Psoas muscle (tissue), 8 donors: ENCODE results near the gene MUSK. TPM values are rescaled to one million over a fixed set of nuclear protein-coding genes. Genes with fewer than 3 reads are reported as not detected.

Experiments
- ATAC-seq, 4 donors: fragments of 200-7000 bp; cut with Tn5 transposase; one replicate each; pipeline ENCODE4 v1.9.1; 2020; ENCODE audit warnings: moderate library complexity in 3 of 4, mild to moderate bottlenecking in 2 of 4
- DNase-seq, 2 donors: peaks; one replicate each; pipeline ENCODE4 v3.0.0-alpha.2; 2020
- H3K27ac ChIP-seq: fragments of 200-600 bp; one replicate; pipeline ENCODE4 v1.8.0; 2022
- H3K27me3 ChIP-seq, 3 donors: fragments of 200-600 bp in 1 of 3; one replicate each; pipeline versions ENCODE4 v1.6.1 to v1.8.0; 2013 to 2022; ENCODE audit warnings: low read length in 2 of 3, mild to moderate bottlenecking in 2 of 3, moderate library complexity in 1 of 3; ENCODE audit not compliant: insufficient read depth in 3 of 3
- H3K36me3 ChIP-seq, 2 donors: fragments of 200-600 bp in 1 of 2; one replicate each; pipeline versions ENCODE4 v1.6.1 to v1.8.0; 2013 to 2022; ENCODE audit warnings: low read depth in 1 of 2, mild to moderate bottlenecking in 1 of 2, moderate library complexity in 1 of 2; ENCODE audit not compliant: insufficient read depth in 1 of 2
- H3K4me1 ChIP-seq: fragments of 200-600 bp; one replicate; pipeline ENCODE4 v1.8.0; 2022
- H3K4me3 ChIP-seq: fragments of 200-600 bp; one replicate; pipeline ENCODE4 v1.8.0; 2022; ENCODE audit warnings: mild to moderate bottlenecking
- H3K9me3 ChIP-seq: fragments of 200-600 bp; one replicate; pipeline ENCODE4 v1.8.0; 2022
- CTCF ChIP-seq: fragments of 200-600 bp; IDR thresholded peaks from one replicate; pipeline ENCODE4 v1.8.0; 2022; ENCODE audit warnings: antibody characterized with exemption
- WGBS, 3 donors: extraction: QIAGEN DNeasy Blood & Tissue Kit; methylation state at CpG; one replicate each; pipeline versions ENCODE4 v1.1.6 to v1.1.7; 2013; 5-methylcytosine and 5-hydroxymethylcytosine counted together
- intact Hi-C, 2 donors: fragments of 100-400 bp; cut with DNase I; formaldehyde crosslinking; loops; one replicate each; pipeline versions ENCODE4 v1.11.0 to v1.14.2; 2022
- polyA plus RNA-seq, 3 donors: library from polyadenylated mRNA; stranded (reverse); fragments of 200-250 nt; gene quantifications; one replicate each; pipeline ENCODE4 v1.2.3, GENCODE V29; 2013
- total RNA-seq, 4 donors: library from RNA; stranded (reverse); fragmentation: NEBNext Ultra II Directional in 2 of 4; extraction: Animal tissue kit (Norgen Biotek cat#: 25700) in 2 of 4; gene quantifications; one replicate each; pipeline versions ENCODE4 v1.2.1 to v1.2.4, GENCODE V29; 2021 to 2023
- donor health status: healthy with polysubstance abuse.
- donor health status: DM: no; HTN: no; CAD: no; lungs with moderate emphysema.
- donor health status: Bipolar disorder and iron deficiency.
- donor health status: healthy.
- donor health status: DM: yes; HTN: yes; CAD: no.
- donor health status: DM: no; HTN: no; CAD: no.
- donor health status: DM: no; HTN: no; CAD: no.
- donor health status: DM: yes; HTN: yes; CAD: no.

Gene MUSK
- total and polyA plus RNA-seq, 7 donors: 0.66 to 15.7 (median 2.9) TPM

- Histone ChIP-seq H3K27ac (no peak overlapping the region), H3K27me3 (no peaks in the 10 kb centered on the region), H3K9me3 (no peaks in the 10 kb centered on the region), H3K4me1 (no peaks in the 10 kb centered on the region), H3K4me3 (no peak overlapping the region), H3K36me3 (no peaks in the 10 kb centered on the region)
- DNase-seq: no peak
- ATAC-seq: no peak
- intact Hi-C loops: no loop called here
- no peak for TF ChIP-seq CTCF
- WGBS, 3 donors: 14 to 21% (median 17%) methylated on average over 3 of the region's 3 CpGs
These were observed 179.1 kb downstream of the MUSK start for GRCh38 chr9:110847671-110848070.

GRCh38 chr9:110850401-110851135, 182.0 kb downstream of the MUSK start:
- ATAC-seq: no peak
- 77 to 79% (median 78%) methylated on average over 6 of the region's 6 CpGs for WGBS, 3 donors
- no peak for TF ChIP-seq CTCF
- intact Hi-C loops: no loop called here
- Histone ChIP-seq H3K4me1 (no peaks in the 10 kb centered on the region), H3K27me3 (no peaks in the 10 kb centered on the region), H3K4me3 (no peak overlapping the region), H3K27ac (no peak overlapping the region), H3K36me3 (no peaks in the 10 kb centered on the region), H3K9me3 (peaks cover 5% of the 10 kb centered on the region)
- DNase-seq: no peak

Other genes starting within 250 kb of the MUSK start
- 10 to 100 TPM in 3 of 4 donors, 1 to 10 TPM in 1; 5.5 to 16.3 (median 13.5) TPM for gene SVEP1, start 89.0 kb upstream of the MUSK start, total RNA-seq
- gene SVEP1, start 89.0 kb upstream of the MUSK start, polyA plus RNA-seq: 1 to 10 TPM in 2 of 3 donors, under 1 TPM in 1; 0.78 to 1.9 (median 1.0) TPM